ENCODE measurements around the gene ATP10B.

- TF ChIP-seq CTCF (IDR thresholded peaks at IDR 0.05) (no peak), POLR2A (IDR thresholded peaks at IDR 0.05) (no peak)
These were observed 186.6 kb downstream of the ATP10B start for GRCh38 chr5:160665460-160665859.
